HG03565 (cell line): ENCODE data around the gene AHSA1.

Experiments used
- ATAC-seq: cut with Tn5 transposase; IDR thresholded peaks from one replicate; pipeline ENCODE4 v1.9.1; 2021; ENCODE audit warnings: mild to moderate bottlenecking, moderate library complexity; ENCODE audit not compliant: unreplicated experiment

The AHSA1 gene

GRCh38 chr14:77507762-77508161 lies 49.9 kb downstream of the AHSA1 start:
- no peak for ATAC-seq

DNA sequence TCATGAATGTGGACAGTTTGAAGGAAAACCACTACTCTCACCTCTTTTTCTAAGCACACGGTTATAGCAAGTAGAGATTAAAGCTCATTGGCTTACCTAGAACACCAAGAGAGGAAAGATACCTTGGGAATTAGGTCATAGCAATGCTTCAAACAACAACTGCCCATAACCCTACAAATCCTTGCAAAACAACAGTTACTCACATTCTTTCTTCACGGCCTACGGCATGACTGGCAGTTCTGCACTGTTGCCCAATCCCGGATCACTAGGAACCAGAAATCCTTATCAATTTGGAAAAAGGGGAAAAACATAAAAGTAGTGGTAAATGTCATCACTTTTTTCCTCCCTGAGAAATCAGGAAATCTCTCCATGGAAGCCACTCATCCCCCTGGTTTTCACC lies 50.4 kb downstream of the AHSA1 start:
- no peak for ATAC-seq

GRCh38 chr14:77508876-77509275 lies 51.0 kb downstream of the AHSA1 start:
- no peak for ATAC-seq

DNA sequence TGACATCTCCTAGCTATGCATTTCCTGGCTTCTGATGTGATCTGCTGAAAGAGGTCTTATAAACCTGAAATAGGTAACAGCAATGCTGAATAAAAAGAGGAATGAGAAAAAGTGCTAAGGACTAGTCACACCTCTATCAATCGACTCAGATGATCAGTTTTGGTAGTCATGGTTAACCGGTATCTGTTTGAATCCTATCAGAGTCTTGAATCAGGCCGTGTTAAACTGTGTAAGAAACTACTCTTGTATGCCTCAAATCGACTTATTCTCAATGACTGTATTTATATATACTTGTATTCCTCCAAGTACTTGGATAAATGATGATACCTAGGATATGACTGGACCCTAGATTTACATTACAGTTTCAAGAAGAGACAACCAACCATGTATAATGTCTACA lies 51.5 kb downstream of the AHSA1 start:
- ATAC-seq = no peak

DNA sequence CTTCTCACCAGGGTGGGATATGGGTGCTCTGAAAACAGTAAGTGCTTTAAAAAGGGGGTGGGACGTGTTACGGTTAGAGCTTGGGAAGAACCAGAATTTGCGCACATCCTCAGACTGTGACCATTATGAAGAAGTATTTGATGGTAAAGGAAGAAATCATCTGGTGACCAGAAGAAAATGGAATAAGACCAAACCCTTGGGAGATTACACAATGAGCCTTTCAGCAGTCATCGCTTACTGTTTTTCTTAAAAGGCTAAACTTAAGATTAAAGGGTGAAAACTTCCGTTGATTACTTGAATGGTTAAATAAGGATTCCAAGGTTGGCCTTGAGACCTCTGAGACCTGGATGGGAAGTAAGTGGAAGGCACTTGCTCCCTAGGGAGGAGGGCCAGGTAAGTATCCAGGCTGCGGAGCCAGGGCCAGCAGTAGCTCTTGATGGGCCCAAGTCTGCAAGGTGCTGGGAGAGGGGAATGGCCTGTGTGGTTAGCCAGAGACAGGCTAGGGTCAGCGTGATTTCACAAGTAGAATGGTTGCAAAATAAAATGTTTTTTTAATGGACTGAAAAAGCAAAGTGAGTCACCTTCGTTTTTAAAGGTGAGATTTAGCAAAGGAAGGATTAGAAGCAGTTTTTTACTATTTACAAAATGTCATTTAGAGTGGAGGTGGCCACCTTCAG lies 53.7 kb downstream of the AHSA1 start:
- ATAC-seq = no peak

- no peak for ATAC-seq
Measured at GRCh38 chr14:77516126-77516525, 58.2 kb downstream of the AHSA1 start.
